ENCODE data around the gene ZNF568. TPM values are rescaled to one million over a fixed set of nuclear protein-coding genes. Genes with fewer than 3 reads are reported as not detected.

ZNF568 gene
- total and polyA plus RNA-seq, 2 donors from 2014 or later = 6.5 to 13.1 TPM

DNA sequence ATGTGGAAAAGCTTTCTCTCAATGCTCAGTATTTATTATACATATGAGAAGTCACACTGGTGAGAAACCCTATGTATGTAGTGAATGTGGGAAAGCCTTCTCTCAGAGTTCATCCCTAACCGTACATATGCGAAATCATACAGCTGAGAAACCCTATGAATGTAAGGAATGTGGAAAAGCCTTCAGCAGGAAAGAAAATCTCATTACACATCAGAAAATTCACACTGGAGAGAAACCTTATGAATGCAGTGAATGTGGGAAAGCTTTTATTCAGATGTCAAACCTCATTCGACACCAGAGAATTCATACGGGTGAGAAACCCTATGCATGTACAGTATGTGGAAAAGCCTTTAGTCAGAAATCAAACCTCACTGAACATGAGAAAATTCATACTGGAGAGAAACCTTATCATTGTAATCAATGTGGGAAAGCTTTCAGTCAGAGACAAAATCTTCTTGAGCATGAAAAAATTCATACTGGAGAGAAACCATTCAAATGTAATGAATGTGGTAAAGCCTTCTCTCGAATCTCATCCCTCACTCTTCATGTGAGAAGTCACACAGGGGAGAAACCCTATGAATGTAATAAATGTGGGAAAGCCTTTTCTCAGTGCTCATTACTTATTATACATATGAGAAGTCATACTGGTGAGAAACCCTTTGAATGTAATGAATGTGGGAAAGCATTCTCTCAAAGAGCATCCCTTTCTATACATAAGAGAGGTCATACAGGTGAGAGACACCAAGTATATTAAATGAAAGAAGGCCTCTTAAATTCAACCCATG lies 34.4 kb downstream of the ZNF568 start:
- H3K36me3 ChIP-seq (ENCODE audit: control insufficient read depth in 2 of 3, insufficient read depth in 3 of 3, low read length in 3 of 3) = peaks cover 18 to 37% (median 21%) of the 10 kb centered on the region in 3 donors
- peaks cover 0 to 39% (median 19%) of the 10 kb centered on the region in 3 donors for H3K9me3 ChIP-seq (ENCODE audit: control insufficient read depth in 2 of 3, insufficient read depth in 1 of 3, low read length in 3 of 3)
- no peak for DNase-seq
- FAIRE-seq = no peak
- H3K4me3 ChIP-seq (ENCODE audit: low read length in 3 of 3) = no peak overlapping the region
- H3K4me1 ChIP-seq (ENCODE audit: control insufficient read depth in 2 of 3, insufficient read depth in 2 of 3, low read depth in 1 of 3, low read length in 3 of 3) = no peaks in the 10 kb centered on the region
- intact Hi-C loops (cut with DNase I) = no loop called here
- no peak overlapping the region for H3K9ac ChIP-seq (ENCODE audit: low read length in 3 of 3)
- no peaks in the 10 kb centered on the region for H3K27me3 ChIP-seq (ENCODE audit: control insufficient read depth, insufficient read depth, low read length)
- TF ChIP-seq CTCF (IDR thresholded peaks at IDR 0.05; ENCODE audit: borderline replicate concordance, extremely low read depth, insufficient read depth) = no peak
- H3K27ac ChIP-seq (ENCODE audit: low read depth in 2 of 2, low read length in 2 of 2) = no peak overlapping the region

GRCh38 chr19:36962346-36962745 lies 46.2 kb downstream of the ZNF568 start:
- Histone ChIP-seq H3K27ac (ENCODE audit: low read depth in 2 of 2, low read length in 2 of 2) (no peak overlapping the region), H3K27me3 (ENCODE audit: control insufficient read depth, insufficient read depth, low read length) (no peaks in the 10 kb centered on the region), H3K36me3 (ENCODE audit: control insufficient read depth in 2 of 3, insufficient read depth in 3 of 3, low read length in 3 of 3) (no peaks in the 10 kb centered on the region), H3K9ac (ENCODE audit: low read length in 3 of 3) (no peak overlapping the region), H3K4me1 (ENCODE audit: control insufficient read depth in 2 of 3, insufficient read depth in 2 of 3, low read depth in 1 of 3, low read length in 3 of 3) (no peaks in the 10 kb centered on the region), H3K4me3 (ENCODE audit: low read length in 3 of 3) (no peak overlapping the region), H3K9me3 (ENCODE audit: control insufficient read depth in 2 of 3, insufficient read depth in 1 of 3, low read length in 3 of 3) (peaks cover 0 to 4% (median 3%) of the 10 kb centered on the region in 3 donors)
- FAIRE-seq = no peak
- intact Hi-C loops (cut with DNase I) = no loop called here
- DNase-seq = no peak
- TF ChIP-seq CTCF (IDR thresholded peaks at IDR 0.05; ENCODE audit: borderline replicate concordance, extremely low read depth, insufficient read depth) = no peak

GRCh38 chr19:36963280-36963679 lies 47.1 kb downstream of the ZNF568 start:
- peak in 3 of 5 donors; percentile 25 to 81 (median 63) for DNase-seq
- Histone ChIP-seq H3K9ac (ENCODE audit: low read length in 3 of 3) (no peak overlapping the region), H3K4me1 (ENCODE audit: control insufficient read depth in 2 of 3, insufficient read depth in 2 of 3, low read depth in 1 of 3, low read length in 3 of 3) (no peaks in the 10 kb centered on the region), H3K27me3 (ENCODE audit: control insufficient read depth, insufficient read depth, low read length) (no peaks in the 10 kb centered on the region), H3K36me3 (ENCODE audit: control insufficient read depth in 2 of 3, insufficient read depth in 3 of 3, low read length in 3 of 3) (no peaks in the 10 kb centered on the region), H3K9me3 (ENCODE audit: control insufficient read depth in 2 of 3, insufficient read depth in 1 of 3, low read length in 3 of 3) (peaks cover 0 to 4% (median 3%) of the 10 kb centered on the region in 3 donors), H3K27ac (ENCODE audit: low read depth in 2 of 2, low read length in 2 of 2) (no peak overlapping the region), H3K4me3 (ENCODE audit: low read length in 3 of 3) (no peak overlapping the region)
- no peak for FAIRE-seq
- intact Hi-C loops (cut with DNase I) = no loop called here
- no peak for TF ChIP-seq CTCF (IDR thresholded peaks at IDR 0.05; ENCODE audit: borderline replicate concordance, extremely low read depth, insufficient read depth)

All from kidney (tissue), 14 donors.